Gastroesophageal sphincter (tissue), 3 donors: Measurements from ENCODE around the gene JARID2.

Source experiments
- CTCF ChIP-seq, 4 experiments: fragments of 200-600 bp in 2 of 4; fragments of 450-650 bp in 2 of 4; sonication (generic) in 1 of 4; IDR thresholded peaks; one replicate each; pipeline ENCODE4 v1.5.1; 2017 to 2019; ENCODE audit warnings: antibody characterized with exemption in 4 of 4, mild to moderate bottlenecking in 2 of 4, moderate library complexity in 2 of 4
- POLR2A ChIP-seq, 2 donors: fragments of 450-650 bp; IDR thresholded peaks; one replicate each; pipeline ENCODE4 v1.6.1; 2017; ENCODE audit warnings: antibody characterized with exemption in 2 of 2, mild to moderate bottlenecking in 2 of 2, moderate library complexity in 1 of 2
- POLR2AphosphoS5 ChIP-seq: sonication (generic); formaldehyde crosslinking; IDR thresholded peaks from one replicate; pipeline ENCODE4 v1.6.1; 2017; ENCODE audit warnings: antibody characterized with exemption

DNA sequence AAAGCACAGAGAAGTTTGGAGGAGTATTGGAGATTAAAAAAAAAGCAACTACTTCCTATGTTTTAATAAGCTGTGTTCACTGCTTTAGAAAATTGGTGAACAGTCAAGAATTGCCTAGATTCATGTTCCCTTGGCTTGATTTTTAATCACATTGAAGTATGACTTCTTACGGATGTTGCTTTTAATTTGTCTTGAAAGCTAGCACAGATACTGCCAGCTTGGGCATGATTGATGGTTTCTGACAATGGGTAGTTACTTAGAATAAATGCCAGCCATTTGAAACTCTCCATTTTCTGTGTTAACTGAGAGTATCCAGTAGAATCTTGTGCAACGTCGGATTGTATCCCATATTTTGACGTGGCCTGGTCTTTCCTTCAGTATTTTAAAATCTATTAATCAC, 239.0 kb downstream of the JARID2 start:
- TF ChIP-seq CTCF (IDR thresholded peaks at IDR 0.05) (no peak), POLR2AphosphoS5 (no peak), POLR2A (IDR thresholded peaks at IDR 0.05) (no peak)
